ENCODE results near the gene CST1.
"Not testable (repeated sequence)": the region's sequence is repeated elsewhere in the genome, so short reads cannot be mapped to it uniquely, and the experiment has no call there.

CST1 gene

GRCh38 chr20:23763345-23763744 is 12.6 kb upstream of the CST1 start:
- no peaks in the 10 kb centered on the region for H3K27me3 ChIP-seq (ENCODE audit: low read depth, low read length)
- H3K9ac ChIP-seq (ENCODE audit: low read length), result no peak overlapping the region
- no peaks in the 10 kb centered on the region for H3K36me3 ChIP-seq (replicated peaks; ENCODE audit: low read depth, low read length)
- H3K79me2 ChIP-seq (ENCODE audit: low read length), result no peaks in the 10 kb centered on the region
- no peak for TF ChIP-seq CTCF (IDR thresholded peaks at IDR 0.05; ENCODE audit: low read depth, low read length)
- no peak for TF ChIP-seq EZH2phosphoT487 (IDR thresholded peaks at IDR 0.05; ENCODE audit: low read depth)
- H3K27ac ChIP-seq (ENCODE audit: low read length), result no peak overlapping the region
- H3K4me1 ChIP-seq (ENCODE audit: low read length), result no peaks in the 10 kb centered on the region
- H3K4me2 ChIP-seq (ENCODE audit: low read length), result no peak overlapping the region
- no peak overlapping the region for H3K4me3 ChIP-seq (ENCODE audit: low read length)
- H2AFZ ChIP-seq (ENCODE audit: low read depth, low read length), result no peak overlapping the region
- H3K9me3 ChIP-seq (ENCODE audit: insufficient read depth, low read length), result no peaks in the 10 kb centered on the region
- H4K20me1 ChIP-seq (ENCODE audit: insufficient read depth, low read length), result no peaks in the 10 kb centered on the region

- H3K27me3 ChIP-seq (ENCODE audit: low read depth, low read length), result no peaks in the 10 kb centered on the region
- H3K4me2 ChIP-seq (ENCODE audit: low read length), result no peak overlapping the region
- no peak for TF ChIP-seq EZH2phosphoT487 (IDR thresholded peaks at IDR 0.05; ENCODE audit: low read depth)
- no peak for TF ChIP-seq CTCF (IDR thresholded peaks at IDR 0.05; ENCODE audit: low read depth, low read length)
- H3K36me3 ChIP-seq (replicated peaks; ENCODE audit: low read depth, low read length), result no peaks in the 10 kb centered on the region
- H2AFZ ChIP-seq (ENCODE audit: low read depth, low read length), result no peak overlapping the region
- no peak overlapping the region for H3K4me3 ChIP-seq (ENCODE audit: low read length)
- no peaks in the 10 kb centered on the region for H4K20me1 ChIP-seq (ENCODE audit: insufficient read depth, low read length)
- no peak overlapping the region for H3K9ac ChIP-seq (ENCODE audit: low read length)
- no peaks in the 10 kb centered on the region for H3K9me3 ChIP-seq (ENCODE audit: insufficient read depth, low read length)
- no peaks in the 10 kb centered on the region for H3K79me2 ChIP-seq (ENCODE audit: low read length)
- H3K27ac ChIP-seq (ENCODE audit: low read length), result no peak overlapping the region
- H3K4me1 ChIP-seq (ENCODE audit: low read length), result no peaks in the 10 kb centered on the region
Observed at GRCh38 chr20:23759306-23759940, 8.7 kb upstream of the CST1 start.

- H3K36me3 ChIP-seq (replicated peaks; ENCODE audit: low read depth, low read length); H3K27ac ChIP-seq (ENCODE audit: low read length); H3K79me2 ChIP-seq (ENCODE audit: low read length); H2AFZ ChIP-seq (ENCODE audit: low read depth, low read length); H3K9ac ChIP-seq (ENCODE audit: low read length); H3K4me1 ChIP-seq (ENCODE audit: low read length); H3K4me2 ChIP-seq (ENCODE audit: low read length); H3K4me3 ChIP-seq (ENCODE audit: low read length); H4K20me1 ChIP-seq (ENCODE audit: insufficient read depth, low read length); H3K27me3 ChIP-seq (ENCODE audit: low read depth, low read length); H3K9me3 ChIP-seq (ENCODE audit: insufficient read depth, low read length): not testable (repeated sequence)
Observed at GRCh38 chr20:23756792-23757191, 6.1 kb upstream of the CST1 start.

GRCh38 chr20:23755131-23755611 is 4.4 kb upstream of the CST1 start:
- not testable (repeated sequence) for H3K4me2 ChIP-seq (ENCODE audit: low read length); H3K36me3 ChIP-seq (replicated peaks; ENCODE audit: low read depth, low read length); H3K9ac ChIP-seq (ENCODE audit: low read length); H3K4me1 ChIP-seq (ENCODE audit: low read length); H2AFZ ChIP-seq (ENCODE audit: low read depth, low read length); H3K27me3 ChIP-seq (ENCODE audit: low read depth, low read length); H3K4me3 ChIP-seq (ENCODE audit: low read length); H3K79me2 ChIP-seq (ENCODE audit: low read length); H4K20me1 ChIP-seq (ENCODE audit: insufficient read depth, low read length); H3K9me3 ChIP-seq (ENCODE audit: insufficient read depth, low read length); H3K27ac ChIP-seq (ENCODE audit: low read length)

- Histone ChIP-seq H3K27me3 (ENCODE audit: low read depth, low read length) (no peaks in the 10 kb centered on the region), H2AFZ (ENCODE audit: low read depth, low read length) (no peak overlapping the region), H3K4me3 (ENCODE audit: low read length) (no peak overlapping the region), H3K4me2 (ENCODE audit: low read length) (no peak overlapping the region), H3K79me2 (ENCODE audit: low read length) (no peaks in the 10 kb centered on the region), H3K27ac (ENCODE audit: low read length) (no peak overlapping the region), H3K9me3 (ENCODE audit: insufficient read depth, low read length) (no peaks in the 10 kb centered on the region), H4K20me1 (ENCODE audit: insufficient read depth, low read length) (no peaks in the 10 kb centered on the region), H3K36me3 (replicated peaks; ENCODE audit: low read depth, low read length) (no peaks in the 10 kb centered on the region), H3K4me1 (ENCODE audit: low read length) (no peaks in the 10 kb centered on the region), H3K9ac (ENCODE audit: low read length) (no peak overlapping the region)
- no peak for TF ChIP-seq EZH2phosphoT487 (IDR thresholded peaks at IDR 0.05; ENCODE audit: low read depth)
- no peak for TF ChIP-seq CTCF (IDR thresholded peaks at IDR 0.05; ENCODE audit: low read depth, low read length)
Observed at GRCh38 chr20:23754731-23755130, 4.0 kb upstream of the CST1 start.

Measured in OCI-LY3 (cell line).